HG03565 (cell line): ENCODE data around the gene BMPR2.
"Not testable (repeated sequence)": the region's sequence is repeated elsewhere in the genome, so short reads cannot be mapped to it uniquely, and the experiment has no call there.

Experiments
- ATAC-seq: cut with Tn5 transposase; IDR thresholded peaks from one replicate; pipeline ENCODE4 v1.9.1; 2021; ENCODE audit warnings: mild to moderate bottlenecking, moderate library complexity; ENCODE audit not compliant: unreplicated experiment

BMPR2 gene

GRCh38 chr2:202444000-202444399, 67.9 kb downstream of the BMPR2 start:
- ATAC-seq, result no peak

- ATAC-seq, result no peak
Measured at GRCh38 chr2:202449344-202449743, 73.2 kb downstream of the BMPR2 start.

GRCh38 chr2:202450785-202451184, 74.7 kb downstream of the BMPR2 start:
- no peak for ATAC-seq

- ATAC-seq, result no peak
Measured at GRCh38 chr2:202452744-202453143, 76.6 kb downstream of the BMPR2 start.

- no peak for ATAC-seq
Measured at GRCh38 chr2:202454536-202454935, 78.4 kb downstream of the BMPR2 start.

- ATAC-seq, result no peak
Measured at GRCh38 chr2:202455114-202455513, 79.0 kb downstream of the BMPR2 start.

GRCh38 chr2:202460119-202460518, 84.0 kb downstream of the BMPR2 start:
- ATAC-seq, result no peak

GRCh38 chr2:202479090-202479489, 103.0 kb downstream of the BMPR2 start:
- no peak for ATAC-seq

GRCh38 chr2:202479610-202480009, 103.5 kb downstream of the BMPR2 start:
- no peak for ATAC-seq

- no peak for ATAC-seq
Measured at GRCh38 chr2:202486351-202486750, 110.2 kb downstream of the BMPR2 start.

- no peak for ATAC-seq
Measured at GRCh38 chr2:202488671-202489070, 112.5 kb downstream of the BMPR2 start.

GRCh38 chr2:202490479-202490878, 114.4 kb downstream of the BMPR2 start:
- ATAC-seq, result no peak

- ATAC-seq, result no peak
Measured at GRCh38 chr2:202491514-202491913, 115.4 kb downstream of the BMPR2 start.

GRCh38 chr2:202494300-202495229, 118.4 kb downstream of the BMPR2 start:
- ATAC-seq, result no peak

GRCh38 chr2:202495230-202495604, 119.1 kb downstream of the BMPR2 start:
- no peak for ATAC-seq

GRCh38 chr2:202496835-202497472, 120.8 kb downstream of the BMPR2 start:
- ATAC-seq, result not testable (repeated sequence)

GRCh38 chr2:202497473-202497866, 121.3 kb downstream of the BMPR2 start:
- ATAC-seq, result not testable (repeated sequence)

- not testable (repeated sequence) for ATAC-seq
Measured at GRCh38 chr2:202499841-202500240, 123.7 kb downstream of the BMPR2 start.

GRCh38 chr2:202503276-202503675, 127.1 kb downstream of the BMPR2 start:
- not testable (repeated sequence) for ATAC-seq

- ATAC-seq, result no peak
Measured at GRCh38 chr2:202508686-202509085, 132.6 kb downstream of the BMPR2 start.

- no peak for ATAC-seq
Measured at GRCh38 chr2:202510911-202511310, 134.8 kb downstream of the BMPR2 start.

- ATAC-seq, result no peak
Measured at GRCh38 chr2:202512176-202512575, 136.0 kb downstream of the BMPR2 start.
